Lower lobe of right lung (tissue), 2 donors: ENCODE data around the gene PRPSAP1. TPM values are rescaled to one million over a fixed set of nuclear protein-coding genes. Genes with fewer than 3 reads are reported as not detected.
A peak's percentile ranks its signal among the peaks of the same experiment; 100 is the strongest.

Experiments
- ATAC-seq, 2 donors: fragments of 200-7000 bp; cut with Tn5 transposase; one replicate each; pipeline ENCODE4 v1.9.1; 2020 to 2022; ENCODE audit warnings: mild to moderate bottlenecking in 2 of 2, moderate library complexity in 2 of 2
- DNase-seq: peaks from one replicate; pipeline ENCODE4 v3.0.0-alpha.2; 2020
- H3K27ac ChIP-seq: fragments of 200-600 bp; one replicate; pipeline ENCODE4 v1.8.0; 2022
- H3K27me3 ChIP-seq: fragments of 200-600 bp; one replicate; pipeline ENCODE4 v1.8.0; 2022; ENCODE audit warnings: low read depth
- H3K36me3 ChIP-seq: fragments of 200-600 bp; one replicate; pipeline ENCODE4 v1.8.0; 2022; ENCODE audit warnings: mild to moderate bottlenecking
- H3K4me1 ChIP-seq: fragments of 200-600 bp; one replicate; pipeline ENCODE4 v1.8.0; 2022
- H3K4me3 ChIP-seq: fragments of 200-600 bp; one replicate; pipeline ENCODE4 v1.8.0; 2022; ENCODE audit warnings: mild to moderate bottlenecking
- H3K9me3 ChIP-seq: fragments of 200-600 bp; one replicate; pipeline ENCODE4 v1.8.0; 2022
- CTCF ChIP-seq: fragments of 200-600 bp; IDR thresholded peaks from one replicate; pipeline ENCODE4 v1.8.0; 2022; ENCODE audit warnings: antibody characterized with exemption, mild to moderate bottlenecking
- intact Hi-C: fragments of 100-400 bp; cut with DNase I; formaldehyde crosslinking; loops from one replicate; pipeline ENCODE4 v1.11.0; 2022
- total RNA-seq: library from RNA; stranded (reverse); fragmentation: NEBNext Ultra II Directional; extraction: Animal tissue kit (Norgen Biotek cat#: 25700); gene quantifications from one replicate; pipeline ENCODE4 v1.2.1, GENCODE V29; 2021
- donor health status: DM: no; HTN: yes; CAD: no; lungs with severe emphysema.

Gene PRPSAP1
- total RNA-seq, 1 donor from 2014 or later: 70.4 TPM

GRCh38 chr17:76390003-76390421, 36.3 kb upstream of the PRPSAP1 start:
- intact Hi-C loops: no loop called here
- ATAC-seq (no peak), DNase-seq (no peak)
- H3K9me3 ChIP-seq: no peaks in the 10 kb centered on the region
- H3K4me3 ChIP-seq: no peak overlapping the region
- peaks cover 44% of the 10 kb centered on the region for H3K36me3 ChIP-seq
- TF ChIP-seq CTCF: no peak
- H3K4me1 ChIP-seq: peaks cover 14% of the 10 kb centered on the region
- H3K27me3 ChIP-seq: no peaks in the 10 kb centered on the region
- H3K27ac ChIP-seq: no peak overlapping the region

- H3K9me3 ChIP-seq: no peaks in the 10 kb centered on the region
- ATAC-seq: no peak
- no peak for TF ChIP-seq CTCF
- H3K4me3 ChIP-seq: no peak overlapping the region
- H3K36me3 ChIP-seq: peaks cover 38% of the 10 kb centered on the region
- H3K27me3 ChIP-seq: no peaks in the 10 kb centered on the region
- intact Hi-C loops: no loop called here
- DNase-seq: no peak
- H3K27ac ChIP-seq: no peak overlapping the region
- peaks cover 18% of the 10 kb centered on the region for H3K4me1 ChIP-seq
These were observed 35.5 kb upstream of the PRPSAP1 start for GRCh38 chr17:76388966-76389888.

GRCh38 chr17:76386966-76387765, 33.5 kb upstream of the PRPSAP1 start:
- no peaks in the 10 kb centered on the region for H3K9me3 ChIP-seq
- peaks cover 26% of the 10 kb centered on the region for H3K36me3 ChIP-seq
- no peak overlapping the region for H3K27ac ChIP-seq
- peaks cover 30% of the 10 kb centered on the region for H3K4me1 ChIP-seq
- no peak for ATAC-seq
- no peak for DNase-seq
- no peak overlapping the region for H3K4me3 ChIP-seq
- intact Hi-C loops: no loop called here
- no peak for TF ChIP-seq CTCF
- H3K27me3 ChIP-seq: no peaks in the 10 kb centered on the region

GRCh38 chr17:76385892-76386786, 32.4 kb upstream of the PRPSAP1 start:
- intact Hi-C loops: no loop called here
- no peak overlapping the region for H3K27ac ChIP-seq

More at GRCh38 chr17:76385892-76386786, 32.4 kb upstream of the PRPSAP1 start:
- ATAC-seq (peak; percentile 65 to 72), DNase-seq (peak; percentile 87)
- Histone ChIP-seq H3K9me3 (no peaks in the 10 kb centered on the region), H3K4me3 (peak overlapping the region; percentile 70), H3K27me3 (no peaks in the 10 kb centered on the region), H3K4me1 (peaks cover 38% of the 10 kb centered on the region), H3K36me3 (peaks cover 17% of the 10 kb centered on the region)
- peak; percentile 94 for TF ChIP-seq CTCF
